Activated CD4-positive, alpha-beta T cell treated with anti-CD3 and anti-CD28 coated beads for 24 hours (primary cell): ENCODE results near the gene EHF.

Experiments
- DNase-seq, 2 donors: peaks; one replicate each; pipeline ENCODE4 v3.0.0-alpha.2; 2020; ENCODE audit warnings: low read depth in 2 of 2

The EHF gene

DNA sequence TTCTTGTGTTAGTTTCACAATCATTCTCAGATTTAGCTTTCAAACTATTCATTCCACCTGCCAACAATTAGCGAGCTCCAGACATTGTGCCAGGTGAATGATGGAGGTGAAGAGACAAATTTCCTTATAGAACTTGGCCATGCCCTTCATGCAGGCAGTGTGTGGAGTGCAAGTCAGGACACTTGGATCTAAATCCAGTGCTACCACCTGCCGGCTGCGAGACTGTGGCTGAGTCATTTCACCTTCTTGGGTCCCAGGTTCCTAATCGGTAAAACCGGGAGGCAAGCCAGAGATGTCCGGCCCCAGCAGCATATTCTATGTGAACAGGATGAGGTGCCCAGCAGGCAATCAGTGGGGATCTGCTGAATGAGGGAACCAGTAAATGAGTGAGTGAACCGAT, 18.6 kb upstream of the EHF start:
- no peak for DNase-seq

DNA sequence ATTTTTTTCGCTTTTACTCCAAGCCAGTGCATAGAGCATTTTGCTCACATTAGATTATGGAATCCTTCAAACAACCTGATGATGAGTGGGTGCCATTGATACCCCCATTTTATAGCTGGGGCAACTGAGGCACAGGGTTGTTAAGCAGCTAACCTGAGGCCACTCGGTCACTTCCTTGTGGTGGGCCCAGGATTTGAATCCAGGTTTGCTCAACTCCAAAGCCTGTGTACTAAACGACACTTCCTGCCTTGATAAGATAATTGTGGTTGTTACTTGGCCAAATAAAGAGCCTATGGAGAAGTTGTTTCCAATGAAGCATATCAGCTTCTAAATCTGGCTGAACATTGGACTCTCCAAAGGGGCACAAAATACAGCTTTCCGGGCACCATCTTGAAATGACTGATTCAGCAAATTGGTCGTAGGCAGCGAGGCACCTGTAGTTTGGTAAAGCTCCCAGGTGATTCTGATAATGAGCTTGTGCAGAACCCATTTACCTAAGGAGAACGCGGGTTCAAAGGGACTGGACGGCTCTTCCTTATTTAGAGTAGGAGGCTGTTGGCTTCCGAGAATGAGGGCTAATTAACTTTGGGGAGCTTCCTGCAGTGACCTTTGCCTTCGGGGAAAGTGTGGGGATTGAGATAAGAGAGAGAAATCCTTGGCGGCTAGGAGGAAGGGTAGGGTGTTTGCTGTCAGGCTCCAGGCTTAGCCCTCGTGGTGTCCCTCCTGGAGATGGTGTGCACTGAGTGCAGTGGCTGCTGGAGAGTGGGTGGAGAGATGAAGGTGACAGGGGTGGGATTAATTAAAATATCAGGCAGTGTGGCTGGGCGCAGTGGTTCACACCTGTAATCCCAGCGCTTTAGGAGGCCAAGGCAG, 17.5 kb upstream of the EHF start:
- no peak for DNase-seq

DNA sequence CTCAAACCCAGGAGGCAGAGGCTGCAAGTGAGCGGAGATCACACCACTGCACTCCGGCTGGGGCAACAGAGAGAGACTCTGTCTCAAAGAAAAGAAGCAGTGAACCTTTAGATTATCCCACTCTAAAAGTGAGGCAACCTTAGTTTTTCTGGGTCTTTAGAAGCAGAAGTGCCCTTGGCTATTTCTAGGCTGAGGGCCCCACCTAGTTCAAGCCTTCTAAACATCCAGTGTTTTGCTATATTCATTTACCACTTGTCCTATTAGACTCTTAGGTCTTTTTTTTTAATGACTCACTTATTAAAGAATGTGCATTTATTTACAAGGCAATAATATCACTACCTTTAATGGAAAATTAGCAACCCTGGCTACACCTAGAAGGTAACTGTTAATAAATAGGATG, 16.7 kb upstream of the EHF start:
- DNase-seq: no peak

DNA sequence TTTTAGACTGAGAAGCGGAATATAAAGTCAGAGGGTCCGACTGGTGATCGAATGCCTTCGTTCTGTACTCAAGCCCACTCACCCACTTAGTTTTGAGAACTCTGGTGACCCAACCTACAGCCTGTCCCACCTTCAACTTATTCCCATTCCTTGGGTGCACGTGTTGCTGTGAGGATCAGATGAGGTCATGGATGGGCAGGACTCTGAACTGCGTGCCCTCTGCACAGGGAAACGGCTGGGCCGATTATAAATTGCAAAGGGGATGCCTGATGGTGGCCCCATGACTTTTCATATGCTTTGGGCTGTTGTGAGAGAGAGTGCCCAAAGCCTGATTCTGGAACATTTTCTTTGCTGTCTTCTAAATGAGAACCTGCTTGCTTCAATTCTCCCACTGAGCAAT, 16.0 kb upstream of the EHF start:
- no peak for DNase-seq

DNA sequence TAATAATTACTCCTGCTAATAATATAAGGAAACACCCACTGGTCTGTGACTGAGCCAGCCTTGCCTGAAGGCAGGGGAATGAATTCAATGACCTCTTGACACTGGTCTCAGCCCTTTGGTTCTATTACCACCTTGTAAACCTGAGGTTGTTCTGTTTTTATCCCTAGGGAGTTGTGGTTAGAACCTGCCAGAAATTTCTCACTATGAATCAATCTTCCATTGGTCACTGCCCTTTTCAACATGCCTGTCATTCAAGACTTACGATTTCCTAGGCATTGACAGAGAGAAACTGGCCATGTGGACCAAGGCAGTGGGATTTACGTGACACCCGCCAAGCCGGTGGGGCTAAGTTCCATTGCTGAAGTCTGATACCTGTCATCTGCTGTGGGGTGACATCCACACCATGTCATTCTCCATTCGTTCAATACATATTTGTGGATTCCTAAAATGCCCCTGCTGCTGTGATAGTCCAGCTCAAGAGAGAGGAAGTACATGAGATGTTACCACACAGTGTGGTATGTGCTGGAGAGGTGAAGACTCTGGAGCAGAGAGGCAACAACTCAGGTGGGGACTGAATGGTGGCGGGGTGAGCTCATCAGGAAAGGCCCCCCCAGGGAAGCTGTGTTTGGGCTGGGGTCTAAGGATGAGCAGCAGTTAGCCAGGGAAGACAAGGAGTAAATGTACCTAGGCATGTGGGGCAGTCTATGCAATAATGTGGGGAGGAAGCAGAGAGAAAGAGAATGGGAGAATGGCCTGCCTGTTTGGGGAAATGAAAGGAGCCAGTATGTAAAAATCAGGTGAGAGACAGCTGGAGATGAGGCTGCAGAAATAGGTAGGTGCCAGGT, 15.2 kb upstream of the EHF start:
- DNase-seq: no peak

DNA sequence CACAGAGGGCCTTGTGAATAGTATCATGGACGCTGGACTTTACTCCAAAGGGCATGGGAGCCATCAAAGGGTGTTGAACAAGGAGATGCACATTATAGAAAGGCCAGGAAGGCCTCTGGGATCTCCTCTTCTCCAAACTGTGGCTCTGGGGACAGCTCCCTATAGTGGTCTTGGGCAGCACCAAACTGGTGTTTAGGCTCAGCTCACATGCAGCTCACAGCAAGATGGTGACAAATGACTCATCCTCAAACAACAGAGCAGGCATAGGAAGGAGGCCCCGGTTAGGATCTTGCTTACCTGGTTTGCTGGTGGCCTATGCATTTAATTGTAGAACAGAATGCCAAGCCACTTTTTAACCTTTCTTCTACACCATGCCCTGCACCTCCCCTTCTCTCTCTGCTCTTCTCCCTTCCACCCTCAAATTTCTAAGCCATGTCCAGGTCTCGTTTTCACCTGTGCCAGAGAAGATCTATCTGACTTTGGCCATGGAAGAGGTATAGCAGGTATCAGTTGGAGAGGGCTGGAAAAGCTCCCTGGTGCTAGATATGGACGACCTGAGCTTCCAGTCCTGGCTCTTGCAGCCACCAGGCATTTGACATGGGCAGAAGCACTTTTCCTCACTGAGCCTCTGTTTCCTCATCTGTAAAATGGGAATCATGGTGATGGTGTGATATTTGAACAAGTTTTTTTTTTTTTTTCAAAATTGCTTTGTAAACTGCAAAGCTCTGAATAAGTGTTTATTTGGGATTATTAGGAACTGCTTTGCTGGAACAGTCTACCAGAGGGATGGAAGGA, 14.4 kb upstream of the EHF start:
- no peak for DNase-seq

DNA sequence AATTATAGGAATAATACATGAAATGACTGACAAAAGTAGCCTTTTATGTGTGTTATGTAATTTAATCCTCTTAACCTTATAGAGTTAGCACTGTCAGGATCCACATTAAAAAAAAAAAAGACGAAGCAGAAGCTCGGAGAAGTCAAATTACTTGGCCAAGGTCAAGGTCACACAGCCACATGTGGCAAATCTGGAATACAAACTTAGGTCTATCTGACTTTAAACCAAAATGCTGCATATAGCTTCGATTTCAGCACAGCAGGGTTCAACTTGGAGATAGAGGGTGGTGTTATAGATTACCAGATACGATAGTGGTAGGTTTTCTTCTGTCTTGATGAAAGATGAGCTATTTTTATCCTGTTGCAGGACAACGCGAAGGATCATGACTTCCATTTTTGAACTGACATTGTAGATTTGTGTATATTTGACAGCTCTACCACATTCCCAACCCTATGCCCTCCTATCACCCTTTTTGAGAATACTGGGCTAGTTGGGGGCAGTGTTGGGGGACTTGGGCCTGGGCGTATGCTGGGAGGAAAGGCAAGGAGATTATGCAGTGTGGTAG, 11.6 kb upstream of the EHF start:
- DNase-seq: no peak

DNA sequence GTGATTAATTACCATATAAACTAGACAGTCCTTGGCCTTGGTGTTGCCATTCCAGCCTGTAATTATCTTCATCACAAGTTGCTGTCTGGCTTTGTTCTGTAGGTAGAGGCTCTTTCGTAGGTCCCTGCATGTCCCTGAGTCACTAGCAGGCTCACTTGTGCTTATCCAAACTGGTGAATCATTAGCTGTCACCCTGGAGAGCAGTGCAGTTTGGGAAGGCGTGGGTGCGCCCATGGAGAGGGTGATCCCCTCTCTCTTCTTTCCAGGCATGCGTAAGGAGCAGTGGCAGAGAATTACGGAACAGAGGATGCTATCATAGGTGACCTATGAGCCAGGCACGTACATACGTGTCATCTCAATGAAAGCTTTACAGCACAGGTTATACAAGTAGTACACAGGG, 11.0 kb upstream of the EHF start:
- DNase-seq: no peak

DNA sequence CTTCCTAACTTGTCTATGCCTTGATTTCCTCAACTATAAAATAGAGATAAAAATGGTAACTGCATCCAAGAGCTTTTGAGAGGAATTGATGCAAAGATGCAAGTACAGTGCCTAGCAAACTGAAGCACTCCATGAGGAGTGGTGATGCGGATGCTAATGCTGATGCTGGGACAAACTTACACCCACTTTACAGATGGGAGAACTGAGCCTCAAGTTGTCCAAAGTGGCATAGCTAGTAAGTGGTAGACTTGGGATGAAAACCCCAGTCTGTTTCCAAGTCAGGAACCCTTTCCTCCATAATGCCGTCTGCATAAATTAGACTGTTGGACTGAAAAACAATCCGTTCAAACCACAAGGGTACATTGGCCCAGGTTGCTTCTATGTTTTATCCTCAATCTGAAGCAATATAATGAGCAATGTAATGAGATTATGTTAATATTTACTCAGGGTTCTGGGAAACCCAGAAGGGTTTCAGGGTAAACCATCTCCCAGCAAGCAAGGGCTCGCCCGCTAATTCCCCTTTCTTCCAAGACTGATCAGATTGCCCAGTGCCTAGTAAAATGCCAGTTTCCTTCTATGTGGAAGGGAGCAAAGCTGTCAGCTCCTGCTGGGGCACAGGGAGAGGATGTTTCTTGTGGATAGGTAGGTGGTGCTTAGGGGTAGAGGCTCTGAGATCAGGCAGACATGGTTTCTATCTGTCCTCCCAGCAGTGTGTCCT, 10.4 kb upstream of the EHF start:
- DNase-seq: no peak

DNA sequence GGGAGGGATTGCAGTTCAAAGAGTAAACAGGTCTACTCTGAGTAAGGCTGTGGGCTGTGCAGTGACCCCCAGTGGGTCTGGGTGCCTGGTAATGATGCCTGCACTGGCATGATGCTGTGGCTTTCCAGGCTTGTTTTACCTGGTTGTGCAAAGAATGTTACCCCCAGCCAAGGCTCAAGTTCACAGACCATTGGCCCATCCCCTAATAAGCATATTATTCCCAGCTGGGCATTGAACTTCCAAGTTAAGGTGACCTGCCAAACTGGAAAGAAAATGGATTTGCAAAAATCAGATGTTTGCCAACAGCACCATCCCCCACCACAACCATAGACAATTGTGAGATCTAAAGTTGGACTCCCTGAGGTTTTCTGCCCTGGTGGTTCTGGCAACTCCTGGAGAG, 7.9 kb upstream of the EHF start:
- DNase-seq: no peak

DNA sequence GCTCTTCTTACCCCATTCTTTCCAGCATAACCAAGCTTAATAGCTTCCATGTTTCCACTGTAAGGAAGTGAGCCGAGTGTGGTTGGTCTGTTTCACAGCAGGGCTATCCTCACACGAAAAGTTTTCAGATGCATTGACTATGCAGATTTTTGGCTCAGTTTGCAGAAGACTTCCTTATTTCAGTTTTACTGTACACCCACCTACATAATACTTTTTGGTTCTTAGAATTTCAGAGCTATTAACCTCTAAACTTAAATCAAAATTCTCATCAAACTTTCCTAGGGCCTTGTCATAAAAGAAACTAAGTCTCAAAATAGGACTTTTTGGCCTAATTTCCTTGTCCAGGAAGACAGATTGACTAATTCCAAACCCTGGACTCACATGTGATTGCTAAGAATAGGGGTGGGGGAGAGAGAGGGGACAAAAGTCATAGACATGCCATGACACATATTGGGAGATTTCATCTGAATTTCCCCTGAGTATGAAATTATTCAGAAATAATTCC, 7.3 kb upstream of the EHF start:
- no peak for DNase-seq

DNA sequence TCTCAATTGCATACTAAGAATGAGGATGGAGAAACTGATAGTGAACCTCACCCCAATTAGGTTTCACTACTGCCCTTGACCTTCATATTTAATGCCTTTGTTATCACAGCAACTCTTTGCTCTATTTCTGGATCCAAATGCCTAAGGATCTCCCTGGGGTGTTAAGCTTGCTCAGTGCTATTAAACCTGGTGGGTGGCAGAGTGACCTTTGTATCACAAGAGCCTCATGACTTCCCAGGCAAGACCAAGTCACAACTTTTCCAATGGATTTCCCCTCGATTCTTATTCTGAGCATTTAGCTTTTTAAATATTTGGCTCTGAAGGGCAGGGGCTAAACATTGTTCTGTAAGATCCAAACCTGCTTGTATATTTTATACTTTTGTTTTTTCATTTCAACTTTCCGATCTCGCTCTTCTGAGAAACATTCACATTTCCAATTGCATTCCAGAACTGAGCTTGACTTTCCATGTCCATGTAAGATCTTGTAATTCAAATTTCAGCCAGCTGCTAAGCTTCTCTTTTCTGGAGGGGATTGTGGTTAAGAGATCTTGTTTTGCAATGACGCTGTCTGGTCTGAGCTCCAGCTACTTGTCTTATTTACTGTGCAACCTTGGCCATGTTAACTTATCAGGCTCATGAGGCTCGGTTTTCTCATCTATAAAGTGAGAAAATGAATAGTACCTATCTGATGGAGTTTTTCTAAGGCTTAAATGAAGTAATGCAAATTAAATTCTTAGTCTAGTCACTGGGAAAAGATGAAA, 6.4 kb upstream of the EHF start:
- no peak for DNase-seq

DNA sequence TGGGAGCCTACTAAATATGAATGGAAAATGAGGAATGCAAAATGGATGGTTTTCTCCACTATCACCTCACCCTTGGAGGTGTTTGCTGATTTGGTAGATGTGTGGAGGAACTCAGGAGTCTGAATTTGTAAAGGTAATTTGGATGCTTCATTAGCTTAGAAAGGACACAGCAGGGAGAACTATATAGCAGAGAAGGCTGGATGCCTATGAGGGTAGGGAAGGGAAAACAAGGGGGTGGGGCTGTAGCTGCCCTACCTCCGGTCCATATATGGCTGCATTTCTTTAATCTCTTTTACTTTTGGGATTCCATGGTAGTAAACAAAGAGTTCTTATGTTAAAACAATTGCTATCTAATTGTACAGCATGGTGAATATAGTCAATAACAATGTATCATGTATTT, 4.8 kb upstream of the EHF start:
- no peak for DNase-seq

DNA sequence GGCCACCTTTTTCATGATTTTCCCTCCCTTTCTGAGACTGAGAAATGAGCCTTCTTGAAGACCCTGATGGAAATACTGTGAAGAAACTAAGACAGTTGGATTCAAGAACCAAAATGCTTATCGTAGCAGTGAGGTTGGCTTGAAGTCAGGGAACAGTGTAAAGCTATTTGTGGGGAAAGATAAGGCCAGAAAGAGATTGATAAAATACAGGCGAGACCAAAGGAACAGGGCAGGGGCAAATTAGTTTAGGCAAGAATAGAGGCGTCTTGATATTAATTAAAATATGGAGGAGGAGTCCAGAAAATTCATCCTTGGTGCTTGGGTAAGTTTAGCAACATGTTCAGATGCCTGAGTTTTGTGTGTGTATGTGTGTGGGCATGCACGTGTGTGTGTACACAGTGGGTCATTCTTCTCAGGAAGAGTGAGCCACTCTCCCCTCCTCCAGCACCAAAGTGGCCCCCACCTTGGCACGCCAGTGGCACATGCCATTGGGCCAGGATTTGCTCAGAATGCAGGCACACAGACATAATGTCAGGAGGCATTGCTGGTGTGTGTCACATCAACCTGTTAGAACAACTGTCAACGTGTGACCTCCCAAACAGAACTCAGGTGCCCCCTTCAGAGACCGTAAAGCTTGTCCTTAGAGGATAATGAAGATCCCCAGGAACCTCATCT, 3.9 kb upstream of the EHF start:
- no peak for DNase-seq

DNA sequence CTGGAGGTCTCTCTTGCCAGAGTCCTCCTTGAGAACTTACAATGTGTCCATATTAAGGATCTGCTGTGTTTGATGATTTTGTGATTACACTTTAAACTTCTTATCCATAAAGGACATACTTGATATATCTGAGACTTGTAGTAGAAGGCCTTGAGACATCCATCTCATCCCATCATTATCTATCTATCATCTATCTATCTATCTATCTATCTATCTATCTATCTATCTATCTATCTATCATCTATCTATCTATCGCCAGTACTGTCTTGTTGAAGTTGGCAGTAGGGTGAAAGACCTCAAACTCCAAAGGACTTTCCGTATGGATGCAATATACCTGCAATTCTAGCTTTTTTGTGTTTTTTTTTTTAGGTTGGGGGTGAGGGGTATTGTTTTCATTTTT, 2.5 kb upstream of the EHF start:
- DNase-seq: no peak

DNA sequence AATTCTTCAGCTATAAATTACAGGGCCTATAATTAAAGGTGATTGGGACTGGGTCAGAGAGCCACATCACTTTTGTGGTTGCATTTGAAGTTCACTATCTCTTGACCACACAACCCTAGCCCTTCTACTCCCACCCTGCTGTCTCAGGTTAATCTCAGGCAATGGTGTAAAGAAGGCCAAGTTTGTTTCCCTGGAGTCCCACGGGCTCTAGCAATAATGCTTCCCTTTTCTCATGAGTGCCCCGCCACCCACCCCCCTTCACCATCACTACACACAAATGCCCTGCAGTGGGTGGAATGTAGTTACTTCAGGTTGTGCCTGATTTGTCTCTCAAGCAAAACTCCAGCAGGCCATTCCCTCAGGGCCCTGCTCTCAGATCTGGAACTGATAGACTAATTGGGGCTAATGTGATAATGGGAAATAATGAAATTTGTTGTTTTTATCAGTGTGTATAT, 1.8 kb upstream of the EHF start:
- no peak for DNase-seq

DNA sequence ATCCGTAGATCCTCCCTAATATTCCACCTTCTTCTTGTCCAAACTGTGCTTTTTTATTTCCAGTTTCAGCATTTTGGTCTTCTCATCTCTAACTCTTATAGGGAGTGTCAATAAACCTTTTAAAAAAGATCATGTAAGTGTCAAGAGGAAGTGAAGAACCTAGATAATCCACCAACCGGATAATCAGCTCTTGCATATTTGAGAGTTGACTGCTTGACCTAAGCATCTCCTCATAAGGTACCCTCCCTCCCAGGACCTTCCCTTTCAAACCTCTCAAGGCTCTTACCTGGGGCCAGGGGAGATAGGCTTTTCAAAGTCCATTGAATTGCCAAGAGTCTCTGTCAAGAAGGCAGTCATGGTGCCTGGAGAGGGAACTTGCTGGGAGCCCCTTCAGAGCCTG, 691 bp upstream of the EHF start:
- no peak for DNase-seq

DNA sequence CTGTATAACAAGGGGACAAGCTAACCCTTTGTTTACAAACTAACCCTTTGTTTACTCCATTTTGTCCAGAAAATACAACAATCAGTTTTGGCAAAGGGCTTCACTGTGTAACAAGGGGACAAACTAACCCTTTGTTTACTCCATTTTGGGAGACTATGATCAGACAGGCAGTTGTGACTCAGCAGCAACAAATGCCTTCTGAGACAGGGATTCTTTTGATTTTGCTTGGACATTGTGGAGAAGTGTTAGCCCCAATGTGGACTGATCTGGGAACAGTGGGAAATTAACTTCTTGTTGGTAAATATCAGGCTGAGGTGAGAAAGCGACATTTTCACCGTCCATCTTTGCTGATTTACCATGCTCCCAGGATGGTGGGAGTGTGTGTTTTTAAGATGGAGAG, 983 bp downstream of the EHF start:
- DNase-seq: no peak

DNA sequence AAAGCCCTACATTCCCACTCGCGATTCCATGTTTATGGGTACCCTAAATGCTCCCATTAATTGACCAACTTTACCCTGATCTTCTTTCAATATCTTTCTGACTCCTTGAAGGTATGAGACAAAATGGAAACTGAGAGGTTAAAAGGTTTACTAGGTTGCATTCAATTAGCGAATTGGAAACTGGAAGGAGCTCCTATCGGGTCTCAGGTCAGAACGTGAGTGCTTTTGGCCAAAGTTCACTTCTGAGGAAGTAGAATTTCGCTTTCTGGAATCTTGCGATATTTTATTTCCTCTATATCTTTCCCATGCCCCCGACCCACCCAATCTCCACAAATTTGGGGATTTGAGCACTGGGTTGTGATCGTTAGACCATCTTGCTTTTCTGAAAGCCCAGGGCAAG, 2.6 kb downstream of the EHF start:
- DNase-seq: no peak

DNA sequence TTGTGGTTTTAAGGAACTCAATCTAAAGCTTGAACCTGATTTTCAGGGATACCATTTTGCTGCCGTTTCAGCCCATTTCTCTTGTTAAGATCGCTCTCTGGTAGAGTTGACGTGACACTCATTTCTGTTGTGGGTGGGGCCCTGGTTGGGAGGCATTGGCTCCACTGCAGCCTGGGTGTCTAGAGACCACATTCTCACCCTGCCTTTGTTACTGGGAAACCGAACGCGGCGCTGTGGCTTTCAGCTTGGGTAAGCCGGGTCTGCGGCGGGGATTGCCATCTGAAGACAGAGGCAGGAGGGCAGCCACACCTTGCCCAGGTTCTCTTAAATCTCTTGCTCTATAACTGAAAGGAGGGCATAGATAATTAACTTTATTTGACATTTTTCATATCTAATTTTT, 3.2 kb downstream of the EHF start:
- no peak for DNase-seq
